Stimulated activated CD4-positive, alpha-beta T cell treated with anti-CD3 and anti-CD28 coated beads, Interleukin-1b, Interleukin-23, amount 100 ng/mL, for 48 hours (primary cell): Measurements from ENCODE around the gene JAZF1.

ENCODE experiments used
- DNase-seq: peaks from one replicate; pipeline ENCODE4 v3.0.0-alpha.2; 2020

JAZF1 gene

DNA sequence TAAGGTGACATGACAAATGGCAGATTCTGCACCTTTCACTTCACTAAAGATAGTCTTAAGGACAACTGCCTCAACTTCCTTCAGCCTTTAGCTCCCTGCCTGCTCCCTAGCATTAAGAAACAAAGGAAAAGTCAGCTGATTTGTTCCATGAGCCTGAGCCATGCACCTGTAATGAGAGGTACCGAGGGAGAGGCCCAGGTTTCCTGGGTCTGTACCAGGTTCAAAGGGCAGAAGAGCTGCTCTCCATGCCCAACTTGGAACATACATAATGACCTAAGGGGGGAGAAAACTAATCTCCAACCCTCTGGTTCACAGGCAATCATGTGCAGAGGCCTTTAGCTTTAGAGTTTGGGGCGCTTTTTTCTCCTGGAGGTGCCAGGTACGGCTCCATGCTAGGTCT, 111.2 kb downstream of the JAZF1 start:
- DNase-seq, result no peak

GRCh38 chr7:28068811-28069216, 111.8 kb downstream of the JAZF1 start:
- DNase-seq, result no peak

DNA sequence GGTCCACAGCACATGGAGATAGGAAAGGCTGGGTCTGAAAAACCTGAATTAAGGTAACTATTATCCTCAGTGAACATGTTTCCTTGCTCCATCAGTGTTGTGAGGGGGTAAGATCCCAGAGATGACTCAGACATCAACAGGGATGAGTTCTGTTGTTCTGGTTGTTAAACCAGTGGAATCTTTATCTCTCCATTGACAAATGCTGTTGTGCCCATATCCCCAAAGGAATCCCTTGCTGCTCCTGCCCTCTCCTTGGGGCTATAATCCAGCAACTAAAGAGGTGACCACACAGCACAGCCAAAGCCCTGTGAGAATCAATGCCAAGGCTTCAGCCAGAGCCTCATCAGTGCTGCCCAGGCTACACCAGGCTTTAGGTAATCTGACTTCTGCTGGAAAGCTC, 113.4 kb downstream of the JAZF1 start:
- DNase-seq, result no peak

GRCh38 chr7:28065721-28066285, 114.8 kb downstream of the JAZF1 start:
- no peak for DNase-seq

DNA sequence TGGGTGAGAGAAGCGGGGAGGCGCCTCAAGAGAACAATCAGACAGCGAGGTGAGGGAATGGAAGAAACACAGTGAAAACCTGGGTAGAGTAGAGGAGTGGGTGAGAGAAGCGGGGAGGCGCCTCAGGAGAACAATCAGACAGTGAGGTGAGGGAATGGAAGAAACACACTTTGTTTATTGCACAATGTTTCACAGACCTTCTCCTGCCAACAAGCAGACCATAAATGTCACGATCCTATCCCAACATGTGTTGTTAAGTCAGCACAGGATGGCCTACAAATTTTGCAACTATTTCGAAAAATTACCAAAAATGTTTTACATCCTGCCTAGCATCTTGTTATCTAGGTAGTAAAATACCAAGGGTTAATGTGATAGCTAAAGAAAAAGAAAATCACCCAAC, 115.3 kb downstream of the JAZF1 start:
- no peak for DNase-seq

DNA sequence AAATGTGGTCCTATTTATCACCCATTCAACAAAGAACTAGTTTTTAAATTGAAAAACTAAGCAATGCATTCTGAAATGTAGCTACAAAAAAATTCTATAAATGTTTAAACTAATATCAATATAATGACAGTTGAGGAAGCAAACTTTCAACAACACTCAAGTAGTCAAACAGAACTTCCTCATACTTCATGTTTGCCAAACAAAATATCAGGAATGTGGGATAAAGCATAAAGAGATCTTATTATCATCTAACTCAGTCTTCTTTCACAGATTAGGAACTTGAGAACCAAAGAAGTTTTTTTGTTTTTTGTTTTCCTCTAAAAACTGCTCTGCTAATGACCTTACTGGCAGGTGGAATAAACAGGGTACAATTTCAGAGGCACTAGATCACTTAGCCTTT, 116.2 kb downstream of the JAZF1 start:
- no peak for DNase-seq

DNA sequence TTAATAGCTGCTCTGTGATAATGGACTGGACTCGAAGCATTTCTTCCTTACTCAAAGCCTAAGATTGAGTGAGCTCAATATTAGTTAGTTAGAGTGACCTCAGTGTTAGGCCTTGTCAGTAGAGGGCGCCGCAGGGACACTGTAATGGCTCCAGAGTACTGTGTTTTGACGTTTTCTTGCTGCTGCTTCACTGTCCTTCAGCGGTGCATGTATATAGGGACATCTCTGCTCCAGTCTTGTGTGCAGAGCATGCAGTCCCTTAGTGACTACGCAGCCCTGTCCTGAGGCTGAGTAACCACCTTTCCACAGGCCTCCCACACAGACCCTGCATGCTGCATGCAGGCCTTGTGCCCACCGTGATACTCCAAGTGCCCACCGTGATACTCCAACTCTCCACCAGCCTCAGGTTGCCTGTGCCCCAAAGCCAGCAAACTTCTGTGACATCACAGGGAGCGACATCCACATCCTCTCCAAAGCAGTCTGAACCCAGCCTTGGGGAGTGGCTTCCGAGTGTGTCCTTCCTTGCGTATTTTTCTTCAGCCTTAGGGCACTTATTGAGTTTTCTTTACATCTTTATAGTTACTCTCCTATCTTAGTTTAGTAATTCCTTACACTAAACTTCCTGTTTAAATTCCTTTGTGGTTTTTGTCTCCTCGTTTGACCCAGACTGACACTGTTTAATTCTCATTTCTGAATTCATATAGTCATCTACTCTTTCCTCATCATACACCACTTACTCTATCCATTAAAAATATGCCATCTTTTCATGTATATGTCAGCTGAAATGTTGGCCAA, 118.2 kb downstream of the JAZF1 start:
- DNase-seq, result peak; percentile 59

- DNase-seq, result no peak
These were observed 118.8 kb downstream of the JAZF1 start for GRCh38 chr7:28061824-28062196.

- no peak for DNase-seq
These were observed 120.1 kb downstream of the JAZF1 start for GRCh38 chr7:28060371-28060950.

GRCh38 chr7:28055161-28055544, 125.4 kb downstream of the JAZF1 start:
- DNase-seq, result no peak

- DNase-seq, result no peak
These were observed 125.9 kb downstream of the JAZF1 start for GRCh38 chr7:28054531-28055160.

GRCh38 chr7:28052933-28053332, 127.7 kb downstream of the JAZF1 start:
- no peak for DNase-seq

DNA sequence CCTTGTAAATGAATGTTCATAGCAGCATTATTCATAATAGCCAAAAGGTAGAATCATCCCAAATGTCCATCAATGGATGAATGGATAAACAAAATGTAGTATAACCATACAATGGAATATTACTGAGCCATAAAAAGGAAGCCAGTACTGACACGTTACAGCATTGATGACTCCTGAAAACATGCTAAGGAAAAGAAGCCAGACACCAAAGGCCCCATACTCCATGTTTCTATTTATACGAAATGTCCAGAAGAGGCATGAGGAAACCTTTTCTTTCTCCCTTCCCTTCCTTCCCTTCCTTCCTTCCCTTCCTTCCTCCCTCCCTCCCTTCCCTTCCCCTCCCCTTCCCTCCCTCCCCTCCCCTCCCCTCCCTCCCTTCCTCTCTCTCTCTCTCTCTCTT, 131.9 kb downstream of the JAZF1 start:
- DNase-seq, result no peak

- DNase-seq, result no peak
These were observed 134.6 kb downstream of the JAZF1 start for GRCh38 chr7:28046035-28046434.

GRCh38 chr7:28045592-28045991, 135.0 kb downstream of the JAZF1 start:
- no peak for DNase-seq

DNA sequence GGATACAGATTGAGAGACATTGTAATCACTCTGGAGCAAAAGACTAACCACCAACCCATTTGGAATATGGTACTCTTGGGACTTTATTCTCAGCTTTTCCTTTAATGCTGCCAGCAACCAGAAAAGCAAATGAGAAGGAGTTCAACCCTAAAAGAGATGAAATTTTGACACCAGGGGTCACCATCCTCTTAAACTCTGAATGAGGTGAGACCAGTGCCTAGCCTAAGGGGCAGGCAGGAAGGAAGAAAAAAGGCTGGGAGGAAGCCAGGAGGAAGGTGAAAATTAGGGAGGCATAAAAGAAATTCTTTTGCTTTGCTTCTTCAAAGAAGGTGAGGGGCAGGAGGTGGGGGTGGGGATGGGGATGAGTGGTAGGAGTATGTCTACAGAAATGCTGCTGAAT, 135.8 kb downstream of the JAZF1 start:
- no peak for DNase-seq

DNA sequence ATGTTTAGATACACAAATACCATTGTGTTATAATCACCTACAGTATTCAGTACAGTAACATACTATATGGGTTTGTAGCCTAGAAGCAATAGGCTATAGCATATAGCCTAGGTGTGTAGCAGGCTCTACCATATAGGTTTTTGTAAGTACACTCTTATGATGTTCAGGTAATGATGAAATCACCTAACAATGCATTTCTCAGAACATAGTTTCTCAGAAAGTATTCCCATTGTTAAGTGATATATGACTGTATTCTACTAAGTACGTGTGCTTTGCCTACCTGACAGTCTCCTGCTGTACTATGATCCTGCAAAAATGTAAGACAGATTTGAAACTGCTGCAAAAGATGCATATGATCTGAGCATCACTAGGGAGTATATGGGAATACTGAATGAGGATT, 137.9 kb downstream of the JAZF1 start:
- no peak for DNase-seq

GRCh38 chr7:28041508-28042314, 138.9 kb downstream of the JAZF1 start:
- no peak for DNase-seq

GRCh38 chr7:28038175-28038797, 142.3 kb downstream of the JAZF1 start:
- DNase-seq, result no peak

- DNase-seq, result peak; percentile 22
These were observed 143.2 kb downstream of the JAZF1 start for GRCh38 chr7:28037220-28038010.

- DNase-seq, result no peak
These were observed 143.9 kb downstream of the JAZF1 start for GRCh38 chr7:28036696-28037095.

DNA sequence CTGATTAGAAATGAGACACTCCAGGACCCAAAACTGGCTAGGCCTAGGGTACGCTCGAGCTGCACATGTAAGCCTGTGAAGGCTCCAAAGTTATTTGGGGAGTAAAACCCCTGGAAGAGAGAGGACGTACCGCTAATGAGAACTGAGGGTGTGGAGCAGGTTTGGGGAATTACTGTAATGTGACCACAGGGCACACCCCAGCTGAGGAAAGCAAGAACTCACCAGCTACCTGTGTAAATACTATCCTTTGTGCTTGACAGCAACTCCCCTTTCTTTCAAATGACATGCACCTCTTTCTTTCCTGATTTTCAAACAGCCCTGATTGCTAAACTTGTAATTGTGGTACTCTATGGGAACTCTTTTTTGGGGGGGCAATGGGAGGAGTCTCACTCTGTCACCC, 147.2 kb downstream of the JAZF1 start:
- DNase-seq, result no peak
